ENCODE measurements around the gene TMPRSS11E. TPM values are rescaled to one million over a fixed set of nuclear protein-coding genes. Genes with fewer than 3 reads are reported as not detected.
"Not testable (repeated sequence)": the region's sequence is repeated elsewhere in the genome, so short reads cannot be mapped to it uniquely, and the experiment has no call there.

The TMPRSS11E gene
- total and polyA plus RNA-seq, 10 of the 15 experiments (the other 5 are each of a cell fraction or from before 2014, with no cell fraction given), result not detected

DNA sequence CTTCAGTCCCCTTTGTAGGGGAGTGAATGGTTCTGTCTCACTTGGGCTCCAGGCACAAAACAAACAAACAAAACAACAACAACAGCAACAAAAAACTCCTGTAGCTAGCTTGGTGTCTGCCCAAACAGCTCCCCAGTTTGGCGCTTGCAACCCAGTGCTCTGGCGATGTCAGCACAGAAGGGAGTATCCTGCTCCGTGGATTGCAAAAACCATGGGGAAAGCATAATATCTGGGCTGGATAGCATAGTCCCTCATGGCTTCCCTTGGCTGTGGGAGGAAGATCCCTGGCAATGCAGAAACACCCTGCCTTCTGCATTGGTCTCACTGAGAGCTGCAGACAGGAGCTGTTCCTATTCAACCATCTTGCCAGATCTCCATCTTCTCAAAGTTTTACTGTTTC, 89.1 kb downstream of the TMPRSS11E start (continued):
- no peak for TF ChIP-seq SMAD5 (IDR thresholded peaks at IDR 0.05; ENCODE audit: low read depth)

DNA sequence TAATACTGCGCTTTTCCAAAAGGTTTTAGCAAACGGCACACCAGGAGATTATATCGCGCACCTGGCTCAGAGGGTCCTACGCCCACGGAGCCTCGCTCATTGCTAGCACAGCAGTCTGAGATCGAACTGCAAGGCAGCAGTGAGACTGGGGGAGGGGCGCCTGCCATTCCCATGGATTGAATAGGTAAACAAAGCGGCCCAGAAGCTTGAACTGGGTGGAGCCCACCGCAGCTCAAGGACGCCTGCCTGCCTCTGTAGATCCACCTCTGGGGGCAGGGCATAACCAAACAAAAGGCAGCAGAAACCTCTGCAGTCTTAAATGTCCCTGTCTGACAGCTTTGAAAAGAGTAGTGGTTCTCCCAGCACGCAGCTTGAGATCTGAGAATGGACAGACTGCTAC, 95.5 kb downstream of the TMPRSS11E start:
- RAD21 ChIA-PET (ENCODE audit: unreplicated experiment); H3K9ac ChIP-seq (ENCODE audit: control insufficient read depth, insufficient read depth, low read length); H3K36me3 ChIP-seq (ENCODE audit: control insufficient read depth in 2 of 2, insufficient read depth in 2 of 2, low read length in 1 of 2); ATAC-seq; H3K4me3 ChIP-seq; in situ Hi-C loops (cut with MboI); H2AFZ ChIP-seq (ENCODE audit: control insufficient read depth, low read depth, low read length); H3K9me3 ChIP-seq (replicated peaks; ENCODE audit: control insufficient read depth, insufficient read depth, low read length); H3K27ac ChIP-seq (ENCODE audit: control insufficient read depth, insufficient read depth); FAIRE-seq; H4K20me1 ChIP-seq (ENCODE audit: control insufficient read depth, insufficient read depth); H3K4me2 ChIP-seq (ENCODE audit: control insufficient read depth, insufficient read depth); POLR2A ChIA-PET; SMC1A ChIA-PET (ENCODE audit: uncharacterized antibody, unreplicated experiment); BruUV-seq (replicated peaks); H3K4me1 ChIP-seq (ENCODE audit: control insufficient read depth, insufficient read depth, low read length); H3K27me3 ChIP-seq (replicated peaks in 1 of 2; ENCODE audit: control insufficient read depth in 2 of 2, insufficient read depth in 2 of 2, low read length in 1 of 2); DNase-seq (ENCODE audit: low read depth, low spot score); H3K79me2 ChIP-seq (ENCODE audit: control insufficient read depth, insufficient read depth, low read length); CTCF ChIA-PET; intact Hi-C loops (cut with micrococcal nuclease; ENCODE audit: unreplicated experiment): not testable (repeated sequence)
- WGBS (ENCODE audit: insufficient coverage, insufficient replicate concordance, low lambda C conversion rate, missing lambda C conversion rate), result no CpG with 5 or more reads among the region's 13 CpGs

Other genes starting within 250 kb of the TMPRSS11E start
- not detected in 2 replicates for gene TMPRSS11B, start 201.8 kb upstream of the TMPRSS11E start, total RNA-seq (2014; rRNA removed)
- not detected in 2 replicates for gene TMPRSS11B, start 201.8 kb upstream of the TMPRSS11E start, total RNA-seq (2014; rRNA removed; fragmentation: Illumina TruSeq; extraction: Trizol)
- gene TMPRSS11B, start 201.8 kb upstream of the TMPRSS11E start, total RNA-seq (2021), result not detected in 2 replicates
- 0.12 TPM in 1 of 2 replicates, not detected in the other for gene TMPRSS11B, start 201.8 kb upstream of the TMPRSS11E start, polyA plus RNA-seq (2011; rRNA removed)
- gene TMPRSS11B, start 201.8 kb upstream of the TMPRSS11E start, polyA plus RNA-seq (2014; fragmentation: Illumina TruSeq; extraction: Trizol), result not detected in 2 replicates
- gene TMPRSS11B, start 201.8 kb upstream of the TMPRSS11E start, polyA plus RNA-seq (2014; fragmentation: Nextera tagmentation; extraction: Ambion mirVana), result not detected
- gene TMPRSS11B, start 201.8 kb upstream of the TMPRSS11E start, polyA plus RNA-seq (2014; rRNA removed), result not detected in 2 replicates
- not detected for gene TMPRSS11B, start 201.8 kb upstream of the TMPRSS11E start, polyA plus RNA-seq (2016; fragmentation: Nextera tagmentation; extraction: Ambion mirVana)
- 46.0 and 57.5 TPM in 2 replicates for gene YTHDC1, start 97.4 kb upstream of the TMPRSS11E start, total RNA-seq (2014; rRNA removed)
- 65.1 and 66.7 TPM in 2 replicates for gene YTHDC1, start 97.4 kb upstream of the TMPRSS11E start, total RNA-seq (2014; rRNA removed; fragmentation: Illumina TruSeq; extraction: Trizol)
- gene YTHDC1, start 97.4 kb upstream of the TMPRSS11E start, total RNA-seq (2021), result 47.4 and 65.6 TPM in 2 replicates
- gene YTHDC1, start 97.4 kb upstream of the TMPRSS11E start, polyA plus RNA-seq (2011; rRNA removed), result 75.3 and 95.4 TPM in 2 replicates
- gene YTHDC1, start 97.4 kb upstream of the TMPRSS11E start, polyA plus RNA-seq (2014; fragmentation: Illumina TruSeq; extraction: Trizol), result 83.2 and 101 TPM in 2 replicates
- 10 to 100 TPM; 18.7 to 22.7 TPM for gene YTHDC1, start 97.4 kb upstream of the TMPRSS11E start, polyA plus RNA-seq (2014; fragmentation: Nextera tagmentation; extraction: Ambion mirVana)
- 47.2 and 48.9 TPM in 2 replicates for gene YTHDC1, start 97.4 kb upstream of the TMPRSS11E start, polyA plus RNA-seq (2014; rRNA removed)
- gene YTHDC1, start 97.4 kb upstream of the TMPRSS11E start, polyA plus RNA-seq (2016; fragmentation: Nextera tagmentation; extraction: Ambion mirVana), result 10 to 100 TPM; 25.6 to 28.3 TPM
- gene UGT2B17, start 128.9 kb downstream of the TMPRSS11E start, total RNA-seq (2014; rRNA removed), result not detected in 2 replicates
- not detected in 2 replicates for gene UGT2B17, start 128.9 kb downstream of the TMPRSS11E start, total RNA-seq (2014; rRNA removed; fragmentation: Illumina TruSeq; extraction: Trizol)
- 0.15 TPM in 1 of 2 replicates, not detected in the other for gene UGT2B17, start 128.9 kb downstream of the TMPRSS11E start, total RNA-seq (2021)
- gene UGT2B17, start 128.9 kb downstream of the TMPRSS11E start, polyA plus RNA-seq (2011; rRNA removed), result not detected in 2 replicates
- gene UGT2B17, start 128.9 kb downstream of the TMPRSS11E start, polyA plus RNA-seq (2014; fragmentation: Illumina TruSeq; extraction: Trizol), result not detected in 2 replicates
- not detected for gene UGT2B17, start 128.9 kb downstream of the TMPRSS11E start, polyA plus RNA-seq (2014; fragmentation: Nextera tagmentation; extraction: Ambion mirVana)
- gene UGT2B17, start 128.9 kb downstream of the TMPRSS11E start, polyA plus RNA-seq (2014; rRNA removed), result not detected in 2 replicates
- not detected for gene UGT2B17, start 128.9 kb downstream of the TMPRSS11E start, polyA plus RNA-seq (2016; fragmentation: Nextera tagmentation; extraction: Ambion mirVana)
- not detected in 2 replicates for gene UGT2B15, start 223.2 kb downstream of the TMPRSS11E start, total RNA-seq (2014; rRNA removed)
- gene UGT2B15, start 223.2 kb downstream of the TMPRSS11E start, total RNA-seq (2014; rRNA removed; fragmentation: Illumina TruSeq; extraction: Trizol), result not detected in 2 replicates
- 0.27 TPM in 1 of 2 replicates, not detected in the other for gene UGT2B15, start 223.2 kb downstream of the TMPRSS11E start, total RNA-seq (2021)
- not detected in 2 replicates for gene UGT2B15, start 223.2 kb downstream of the TMPRSS11E start, polyA plus RNA-seq (2011; rRNA removed)
- not detected in 2 replicates for gene UGT2B15, start 223.2 kb downstream of the TMPRSS11E start, polyA plus RNA-seq (2014; fragmentation: Illumina TruSeq; extraction: Trizol)
- gene UGT2B15, start 223.2 kb downstream of the TMPRSS11E start, polyA plus RNA-seq (2014; fragmentation: Nextera tagmentation; extraction: Ambion mirVana), result not detected
- gene UGT2B15, start 223.2 kb downstream of the TMPRSS11E start, polyA plus RNA-seq (2014; rRNA removed), result not detected in 2 replicates
- gene UGT2B15, start 223.2 kb downstream of the TMPRSS11E start, polyA plus RNA-seq (2016; fragmentation: Nextera tagmentation; extraction: Ambion mirVana), result not detected